HepG2 (cell line): ENCODE results near the gene ZNF575. TPM values are rescaled to one million over a fixed set of nuclear protein-coding genes. Genes with fewer than 3 reads are reported as not detected.

Experiments used
- ASH2L ChIP-seq: fragments of 300-600, 200-600 bp; sonication (generic); IDR thresholded peaks from 2 replicates; pipeline ENCODE4 v1.7.0; 2017; ENCODE audit warnings: low read depth, mild to moderate bottlenecking, moderate library complexity, mixed read lengths, low read length; ENCODE audit not compliant: insufficient read length
- HES4 ChIP-seq: sonication (generic); formaldehyde crosslinking; IDR thresholded peaks from 2 replicates; pipeline ENCODE4 v1.9.0; 2021; ENCODE audit warnings: mild to moderate bottlenecking, missing genetic modification reagents, borderline replicate concordance
- HNF4G ChIP-seq, 2 experiments: sonication (generic) in 1 of 2; formaldehyde crosslinking in 1 of 2; IDR thresholded peaks; 2 replicates each; pipeline versions ENCODE4 v1.4.0 to v1.6.1; 2011 to 2020; ENCODE audit warnings: borderline replicate concordance in 2 of 2, low read depth in 2 of 2, mild to moderate bottlenecking in 2 of 2, low read length in 1 of 2, missing genetic modification reagents in 1 of 2, moderate library complexity in 1 of 2
- NPAS2 ChIP-seq: sonication (generic); formaldehyde crosslinking; IDR thresholded peaks from 2 replicates; pipeline ENCODE4 v1.8.0; 2022; ENCODE audit warnings: mild to moderate bottlenecking, missing genetic modification reagents, borderline replicate concordance
- SIX4 ChIP-seq: sonication (generic); formaldehyde crosslinking; IDR thresholded peaks from 2 replicates; pipeline ENCODE4 v1.4.0; 2020; ENCODE audit warnings: missing genetic modification reagents
- TGIF2 ChIP-seq: IDR thresholded peaks from 2 replicates; pipeline ENCODE4 v1.6.1; 2016; ENCODE audit warnings: control low read depth, missing compliant biosample characterization
- ZNF546 ChIP-seq: sonication (generic); formaldehyde crosslinking; conservative IDR thresholded peaks from 2 replicates; pipeline ENCODE4 v1.8.1; 2023; ENCODE audit warnings: mild to moderate bottlenecking, missing genetic modification reagents
- ZNF572 ChIP-seq: sonication (generic); formaldehyde crosslinking; IDR thresholded peaks from 2 replicates; pipeline ENCODE4 v1.5.1; 2020; ENCODE audit warnings: mild to moderate bottlenecking, missing genetic modification reagents
- polyA plus RNA-seq, 8 experiments: library from polyadenylated mRNA; depleted of rRNA in 3 of 8; stranded (reverse) in 7 of 8; unstranded in 1 of 8; fragments of >200 nt; fragmentation: Illumina TruSeq in 4 of 8; extraction: Trizol in 4 of 8; gene quantifications; 2 replicates each; pipeline versions ENCODE4 v1.2.1 to v1.2.3, GENCODE V29; 2011 to 2016; ENCODE audit warnings: low read depth in 4 of 8, missing spikeins in 1 of 8, mixed read lengths in 1 of 8; ENCODE audit not compliant: insufficient read depth in 1 of 8
- total RNA-seq, 5 experiments: library from RNA; depleted of rRNA; stranded (reverse); fragments of >200 nt; fragmentation: Illumina TruSeq; extraction: Trizol; gene quantifications; 2 replicates each; pipeline ENCODE4 v1.2.3, GENCODE V29; 2016; ENCODE audit warnings: low read depth in 1 of 5
- TF ChIP-seq, protein P1 (sequence below): sonication (generic); formaldehyde crosslinking; IDR thresholded peaks from 2 replicates; pipeline ENCODE4 v1.9.0; 2021; ENCODE audit warnings: mild to moderate bottlenecking, missing genetic modification reagents
- TF ChIP-seq, protein P2 (sequence below), 2 experiments: sonication (generic) in 1 of 2; formaldehyde crosslinking in 1 of 2; IDR thresholded peaks; 2 replicates each; pipeline versions ENCODE4 v1.4.0 to v1.6.1; 2016 to 2020; ENCODE audit warnings: borderline replicate concordance in 1 of 2, low read depth in 1 of 2, mild to moderate bottlenecking in 1 of 2, missing genetic modification reagents in 1 of 2
- TF ChIP-seq, protein P3 (sequence below), 2 experiments: sonication (generic) in 1 of 2; formaldehyde crosslinking in 1 of 2; IDR thresholded peaks; 2 replicates each; pipeline versions ENCODE4 v1.4.0 to v1.6.1; 2018 to 2020; ENCODE audit warnings: missing genetic modification reagents in 2 of 2, borderline replicate concordance in 1 of 2, low read depth in 1 of 2, mild to moderate bottlenecking in 1 of 2, missing biosample characterization in 1 of 2

ZNF575 gene
- total and polyA plus RNA-seq, 2 of the 13 experiments (the other 11 are each of a cell fraction or from before 2014, with no cell fraction given), result 0.17 to 0.27 TPM

DNA sequence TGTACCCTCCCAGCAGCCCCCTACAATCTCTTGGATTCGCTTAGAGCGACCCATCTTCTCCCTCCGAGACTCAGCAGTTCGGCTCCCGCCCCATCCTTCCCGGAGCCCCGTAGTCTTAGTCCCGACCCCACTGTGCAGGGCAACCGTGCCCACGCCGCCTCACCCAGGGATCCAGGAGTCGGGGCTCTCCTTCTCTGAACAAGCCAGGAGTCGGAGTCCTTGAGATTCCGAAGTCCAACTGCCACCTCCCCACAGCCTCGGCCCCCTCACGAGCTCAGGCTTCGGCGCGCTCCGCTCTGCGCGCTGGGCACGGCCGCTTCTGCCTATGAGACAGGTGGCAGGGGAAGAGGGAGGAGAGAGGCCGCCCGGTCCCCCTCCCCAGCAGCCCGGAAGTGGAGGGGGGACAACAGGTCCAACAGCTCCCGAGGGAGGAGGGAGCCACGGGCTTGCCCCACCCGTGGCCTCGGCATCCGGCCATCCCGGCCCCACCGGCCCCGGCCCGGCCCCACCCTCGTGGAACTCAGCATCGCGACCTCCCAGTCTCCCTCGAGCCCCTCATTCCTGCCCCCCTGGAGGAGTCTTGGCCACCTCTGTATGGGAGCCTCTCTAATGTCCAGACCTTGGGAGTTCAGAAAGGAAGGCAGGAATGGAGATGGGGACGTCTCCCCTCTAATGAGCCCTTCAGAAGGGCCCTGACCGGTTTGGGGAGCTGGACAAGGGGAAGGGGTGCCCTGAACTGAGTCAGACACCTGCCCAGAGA lies 28.4 kb upstream of the ZNF575 start, which contains the start of gene PHLDB3 (continued):
- TF ChIP-seq, protein P1, sequence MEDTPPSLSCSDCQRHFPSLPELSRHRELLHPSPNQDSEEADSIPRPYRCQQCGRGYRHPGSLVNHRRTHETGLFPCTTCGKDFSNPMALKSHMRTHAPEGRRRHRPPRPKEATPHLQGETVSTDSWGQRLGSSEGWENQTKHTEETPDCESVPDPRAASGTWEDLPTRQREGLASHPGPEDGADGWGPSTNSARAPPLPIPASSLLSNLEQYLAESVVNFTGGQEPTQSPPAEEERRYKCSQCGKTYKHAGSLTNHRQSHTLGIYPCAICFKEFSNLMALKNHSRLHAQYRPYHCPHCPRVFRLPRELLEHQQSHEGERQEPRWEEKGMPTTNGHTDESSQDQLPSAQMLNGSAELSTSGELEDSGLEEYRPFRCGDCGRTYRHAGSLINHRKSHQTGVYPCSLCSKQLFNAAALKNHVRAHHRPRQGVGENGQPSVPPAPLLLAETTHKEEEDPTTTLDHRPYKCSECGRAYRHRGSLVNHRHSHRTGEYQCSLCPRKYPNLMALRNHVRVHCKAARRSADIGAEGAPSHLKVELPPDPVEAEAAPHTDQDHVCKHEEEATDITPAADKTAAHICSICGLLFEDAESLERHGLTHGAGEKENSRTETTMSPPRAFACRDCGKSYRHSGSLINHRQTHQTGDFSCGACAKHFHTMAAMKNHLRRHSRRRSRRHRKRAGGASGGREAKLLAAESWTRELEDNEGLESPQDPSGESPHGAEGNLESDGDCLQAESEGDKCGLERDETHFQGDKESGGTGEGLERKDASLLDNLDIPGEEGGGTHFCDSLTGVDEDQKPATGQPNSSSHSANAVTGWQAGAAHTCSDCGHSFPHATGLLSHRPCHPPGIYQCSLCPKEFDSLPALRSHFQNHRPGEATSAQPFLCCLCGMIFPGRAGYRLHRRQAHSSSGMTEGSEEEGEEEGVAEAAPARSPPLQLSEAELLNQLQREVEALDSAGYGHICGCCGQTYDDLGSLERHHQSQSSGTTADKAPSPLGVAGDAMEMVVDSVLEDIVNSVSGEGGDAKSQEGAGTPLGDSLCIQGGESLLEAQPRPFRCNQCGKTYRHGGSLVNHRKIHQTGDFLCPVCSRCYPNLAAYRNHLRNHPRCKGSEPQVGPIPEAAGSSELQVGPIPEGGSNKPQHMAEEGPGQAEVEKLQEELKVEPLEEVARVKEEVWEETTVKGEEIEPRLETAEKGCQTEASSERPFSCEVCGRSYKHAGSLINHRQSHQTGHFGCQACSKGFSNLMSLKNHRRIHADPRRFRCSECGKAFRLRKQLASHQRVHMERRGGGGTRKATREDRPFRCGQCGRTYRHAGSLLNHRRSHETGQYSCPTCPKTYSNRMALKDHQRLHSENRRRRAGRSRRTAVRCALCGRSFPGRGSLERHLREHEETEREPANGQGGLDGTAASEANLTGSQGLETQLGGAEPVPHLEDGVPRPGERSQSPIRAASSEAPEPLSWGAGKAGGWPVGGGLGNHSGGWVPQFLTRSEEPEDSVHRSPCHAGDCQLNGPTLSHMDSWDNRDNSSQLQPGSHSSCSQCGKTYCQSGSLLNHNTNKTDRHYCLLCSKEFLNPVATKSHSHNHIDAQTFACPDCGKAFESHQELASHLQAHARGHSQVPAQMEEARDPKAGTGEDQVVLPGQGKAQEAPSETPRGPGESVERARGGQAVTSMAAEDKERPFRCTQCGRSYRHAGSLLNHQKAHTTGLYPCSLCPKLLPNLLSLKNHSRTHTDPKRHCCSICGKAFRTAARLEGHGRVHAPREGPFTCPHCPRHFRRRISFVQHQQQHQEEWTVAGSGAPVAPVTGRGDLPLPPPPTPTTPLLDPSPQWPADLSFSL (CRISPR knock-in tag), result no peak
- TF ChIP-seq, protein P2, sequence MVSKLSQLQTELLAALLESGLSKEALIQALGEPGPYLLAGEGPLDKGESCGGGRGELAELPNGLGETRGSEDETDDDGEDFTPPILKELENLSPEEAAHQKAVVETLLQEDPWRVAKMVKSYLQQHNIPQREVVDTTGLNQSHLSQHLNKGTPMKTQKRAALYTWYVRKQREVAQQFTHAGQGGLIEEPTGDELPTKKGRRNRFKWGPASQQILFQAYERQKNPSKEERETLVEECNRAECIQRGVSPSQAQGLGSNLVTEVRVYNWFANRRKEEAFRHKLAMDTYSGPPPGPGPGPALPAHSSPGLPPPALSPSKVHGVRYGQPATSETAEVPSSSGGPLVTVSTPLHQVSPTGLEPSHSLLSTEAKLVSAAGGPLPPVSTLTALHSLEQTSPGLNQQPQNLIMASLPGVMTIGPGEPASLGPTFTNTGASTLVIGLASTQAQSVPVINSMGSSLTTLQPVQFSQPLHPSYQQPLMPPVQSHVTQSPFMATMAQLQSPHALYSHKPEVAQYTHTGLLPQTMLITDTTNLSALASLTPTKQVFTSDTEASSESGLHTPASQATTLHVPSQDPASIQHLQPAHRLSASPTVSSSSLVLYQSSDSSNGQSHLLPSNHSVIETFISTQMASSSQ (IDR thresholded peaks at IDR 0.05; ENCODE audit: low read depth), result no peak
- TF ChIP-seq, protein P2 (CRISPR knock-in tag; IDR thresholded peaks at IDR 0.05; ENCODE audit: borderline replicate concordance), result no peak
- no peak for TF ChIP-seq HNF4G (IDR thresholded peaks at IDR 0.05; ENCODE audit: borderline replicate concordance, low read depth, low read length)
- TF ChIP-seq HNF4G (CRISPR knock-in tag; IDR thresholded peaks at IDR 0.05; ENCODE audit: borderline replicate concordance, low read depth), result peak; percentile 9; the same call in 1 of the 2 replicates
- 0 out of 2 replicates have a peak, but pooled peaks have one; percentile 39 for TF ChIP-seq TGIF2 (CRISPR knock-in tag)
- no peak for TF ChIP-seq ZNF572
- TF ChIP-seq NPAS2 (CRISPR knock-in tag), result no peak
- TF ChIP-seq ASH2L, result peak; percentile 55
- TF ChIP-seq SIX4 (CRISPR knock-in tag), result no peak
- no peak for TF ChIP-seq ZNF546 (CRISPR knock-in tag)
- TF ChIP-seq, protein P3, sequence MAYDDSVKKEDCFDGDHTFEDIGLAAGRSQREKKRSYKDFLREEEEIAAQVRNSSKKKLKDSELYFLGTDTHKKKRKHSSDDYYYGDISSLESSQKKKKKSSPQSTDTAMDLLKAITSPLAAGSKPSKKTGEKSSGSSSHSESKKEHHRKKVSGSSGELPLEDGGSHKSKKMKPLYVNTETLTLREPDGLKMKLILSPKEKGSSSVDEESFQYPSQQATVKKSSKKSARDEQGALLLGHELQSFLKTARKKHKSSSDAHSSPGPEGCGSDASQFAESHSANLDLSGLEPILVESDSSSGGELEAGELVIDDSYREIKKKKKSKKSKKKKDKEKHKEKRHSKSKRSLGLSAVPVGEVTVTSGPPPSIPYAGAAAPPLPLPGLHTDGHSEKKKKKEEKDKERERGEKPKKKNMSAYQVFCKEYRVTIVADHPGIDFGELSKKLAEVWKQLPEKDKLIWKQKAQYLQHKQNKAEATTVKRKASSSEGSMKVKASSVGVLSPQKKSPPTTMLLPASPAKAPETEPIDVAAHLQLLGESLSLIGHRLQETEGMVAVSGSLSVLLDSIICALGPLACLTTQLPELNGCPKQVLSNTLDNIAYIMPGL (CRISPR knock-in tag; IDR thresholded peaks at IDR 0.05; ENCODE audit: borderline replicate concordance in 1 of 2, low read depth in 1 of 2), result peak in 1 of 2 experiments; percentile 63; a peak in 2 of 4 replicates
- TF ChIP-seq HES4 (CRISPR knock-in tag), result 0 out of 2 replicates have a peak, but pooled peaks have one; percentile 45
